ENCODE data around the gene OR10J1.
A peak's percentile ranks its signal among the peaks of the same experiment; 100 is the strongest.
"Not testable (repeated sequence)": the region's sequence is repeated elsewhere in the genome, so short reads cannot be mapped to it uniquely, and the experiment has no call there.

OR10J1 gene

GRCh38 chr1:159439422-159439821 is at the start of gene OR10J1:
OR10J1 (plus strand) TSS chr1:159439722; CDS start chr1:159439792, 70 bp downstream.
- DNase-seq (ENCODE audit: low read depth), result no peak

GRCh38 chr1:159406821-159407220 is 32.7 kb upstream of the OR10J1 start:
- DNase-seq (ENCODE audit: low read depth), result no peak

GRCh38 chr1:159408862-159409400 is 30.6 kb upstream of the OR10J1 start:
- DNase-seq (ENCODE audit: low read depth), result no peak

GRCh38 chr1:159421821-159422220 is 17.7 kb upstream of the OR10J1 start:
- DNase-seq (ENCODE audit: low read depth), result no peak

- DNase-seq (ENCODE audit: low read depth), result no peak
These were observed 11.0 kb upstream of the OR10J1 start for GRCh38 chr1:159428536-159428935.

GRCh38 chr1:159429074-159429861 is 10.3 kb upstream of the OR10J1 start:
- peak; percentile 79 for DNase-seq (ENCODE audit: low read depth)

GRCh38 chr1:159430985-159431384 is 8.5 kb upstream of the OR10J1 start:
- DNase-seq (ENCODE audit: low read depth), result no peak

- DNase-seq (ENCODE audit: low read depth), result no peak
These were observed 7.6 kb upstream of the OR10J1 start, which contains the start of gene OR10J4 for GRCh38 chr1:159431904-159432303. OR10J4 (plus strand) TSS chr1:159432204.

GRCh38 chr1:159436469-159436868 is 3.1 kb upstream of the OR10J1 start:
- no peak for DNase-seq (ENCODE audit: low read depth)

GRCh38 chr1:159441360-159441759 is 1.8 kb downstream of the OR10J1 start:
- DNase-seq (ENCODE audit: low read depth), result no peak

- DNase-seq (ENCODE audit: low read depth), result no peak
These were observed 2.9 kb downstream of the OR10J1 start for GRCh38 chr1:159442428-159442827.

- DNase-seq (ENCODE audit: low read depth), result no peak
These were observed 3.7 kb downstream of the OR10J1 start for GRCh38 chr1:159443066-159443750.

- DNase-seq (ENCODE audit: low read depth), result no peak
These were observed 5.0 kb downstream of the OR10J1 start for GRCh38 chr1:159444511-159444910.

- no peak for DNase-seq (ENCODE audit: low read depth)
These were observed 8.7 kb downstream of the OR10J1 start for GRCh38 chr1:159448181-159448580.

GRCh38 chr1:159449605-159450004 is 10.1 kb downstream of the OR10J1 start:
- DNase-seq (ENCODE audit: low read depth), result not testable (repeated sequence)

GRCh38 chr1:159459551-159459950 is 20.0 kb downstream of the OR10J1 start:
- DNase-seq (ENCODE audit: low read depth), result no peak

- no peak for DNase-seq (ENCODE audit: low read depth)
These were observed 25.7 kb downstream of the OR10J1 start for GRCh38 chr1:159465191-159465603.

- no peak for DNase-seq (ENCODE audit: low read depth)
These were observed 28.8 kb downstream of the OR10J1 start for GRCh38 chr1:159468321-159468720.

- DNase-seq (ENCODE audit: low read depth), result peak; percentile 4
These were observed 30.5 kb downstream of the OR10J1 start for GRCh38 chr1:159469921-159470533.

- DNase-seq (ENCODE audit: low read depth), result no peak
These were observed 33.8 kb downstream of the OR10J1 start for GRCh38 chr1:159473335-159473734.

- no peak for DNase-seq (ENCODE audit: low read depth)
These were observed 35.4 kb downstream of the OR10J1 start for GRCh38 chr1:159474926-159475325.

GRCh38 chr1:159483501-159483900 is 44.0 kb downstream of the OR10J1 start:
- DNase-seq (ENCODE audit: low read depth), result no peak
